EH (cell line): ENCODE measurements around the gene SERINC1.

Experiments
- DNase-seq: peaks from one replicate; pipeline ENCODE4 v3.0.0-alpha.2; 2015; ENCODE audit warnings: low read depth

The SERINC1 gene

DNA sequence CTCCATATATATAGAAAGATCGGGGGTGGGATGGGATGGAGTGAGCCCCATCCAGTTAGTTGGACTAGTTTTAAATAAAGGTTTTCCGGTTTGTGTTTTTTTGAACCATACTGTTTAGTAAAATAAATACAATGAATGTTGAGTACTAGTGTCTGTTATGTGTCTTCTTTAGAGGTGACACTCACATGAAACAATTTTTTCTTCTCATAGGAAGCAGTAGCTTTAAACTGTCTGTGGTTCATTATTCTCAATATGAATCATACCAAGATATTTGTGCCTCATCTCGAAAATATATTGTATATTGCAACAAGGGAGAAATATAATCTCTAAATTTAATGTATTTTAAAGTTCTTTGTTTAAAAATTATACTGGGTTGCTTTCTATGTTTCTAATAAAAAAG is 38.8 kb downstream of the SERINC1 start:
- peak; percentile 29 for DNase-seq

DNA sequence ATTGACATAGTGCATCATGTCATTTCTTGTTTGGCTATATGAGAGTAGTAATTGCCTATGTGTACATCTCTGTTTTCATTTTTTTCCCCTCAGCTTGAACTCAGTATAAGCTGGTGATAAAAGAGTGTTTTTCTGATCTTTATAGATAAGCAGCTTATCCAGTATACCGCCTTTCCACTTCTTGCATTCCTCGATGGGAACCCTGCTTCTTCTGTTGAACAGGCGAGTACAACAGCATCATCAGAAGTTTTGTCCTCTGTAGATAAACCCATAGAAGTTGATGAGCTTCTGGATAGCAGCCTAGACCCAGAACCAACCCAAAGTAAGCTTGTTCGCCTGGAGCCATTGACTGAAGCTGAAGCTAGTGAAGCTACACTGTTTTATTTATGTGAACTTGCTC is 39.8 kb downstream of the SERINC1 start:
- DNase-seq: no peak

DNA sequence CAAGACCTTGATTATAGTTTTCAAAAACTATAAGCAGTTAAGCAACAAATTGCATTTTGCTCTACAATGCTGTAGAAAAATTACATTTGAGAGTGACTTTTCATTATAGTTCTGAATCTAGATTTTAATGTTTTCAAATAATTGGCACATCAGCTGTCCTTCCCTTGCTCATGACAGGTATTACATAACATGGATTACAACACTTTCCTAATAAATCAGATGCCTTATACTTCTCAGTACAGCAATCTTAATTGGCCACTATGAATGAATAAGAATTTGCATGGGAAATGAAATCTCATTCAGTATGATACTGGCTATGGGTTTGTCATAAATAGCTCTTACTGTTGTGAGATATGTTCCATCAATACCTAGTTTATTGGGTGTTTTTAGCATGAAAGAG is 42.3 kb downstream of the SERINC1 start:
- DNase-seq: no peak

DNA sequence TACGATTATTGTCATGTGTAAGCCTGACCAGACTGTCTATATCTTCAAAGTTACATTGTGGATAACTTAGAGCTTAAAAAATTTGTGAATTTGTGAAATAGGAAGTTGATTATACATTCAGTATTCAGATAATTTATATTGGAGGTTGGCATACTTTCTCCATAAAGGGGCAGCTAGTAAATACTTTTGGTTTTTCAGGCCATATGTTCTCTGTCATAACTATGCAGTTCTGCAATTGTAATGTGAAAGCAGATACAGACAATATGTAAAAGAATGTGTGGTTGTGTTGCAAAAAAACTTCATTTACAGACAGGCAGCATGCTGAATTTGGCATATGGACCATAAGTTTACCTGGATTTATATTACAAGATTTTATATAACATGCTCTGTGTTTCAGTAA is 42.8 kb downstream of the SERINC1 start:
- DNase-seq: peak; percentile 34

DNA sequence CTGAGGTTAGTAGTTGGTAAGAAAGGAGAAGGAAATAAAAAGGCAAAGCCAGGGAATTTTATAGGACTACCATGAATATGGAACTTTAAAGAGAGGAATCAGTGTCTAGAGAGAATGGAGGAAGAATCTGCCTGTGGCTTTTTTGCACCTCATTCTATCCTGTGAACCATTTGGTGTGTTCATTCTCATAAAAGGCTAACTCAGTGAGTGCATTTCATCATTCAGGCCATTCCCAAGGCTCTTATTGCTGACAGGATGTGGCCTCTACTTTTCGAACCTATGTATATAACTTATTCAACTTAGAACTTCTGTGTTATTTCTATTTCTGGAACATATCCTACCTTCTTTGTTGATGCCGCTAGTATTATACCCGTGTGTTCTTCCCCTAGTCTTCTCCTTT is 45.0 kb downstream of the SERINC1 start:
- DNase-seq: peak; percentile 3

DNA sequence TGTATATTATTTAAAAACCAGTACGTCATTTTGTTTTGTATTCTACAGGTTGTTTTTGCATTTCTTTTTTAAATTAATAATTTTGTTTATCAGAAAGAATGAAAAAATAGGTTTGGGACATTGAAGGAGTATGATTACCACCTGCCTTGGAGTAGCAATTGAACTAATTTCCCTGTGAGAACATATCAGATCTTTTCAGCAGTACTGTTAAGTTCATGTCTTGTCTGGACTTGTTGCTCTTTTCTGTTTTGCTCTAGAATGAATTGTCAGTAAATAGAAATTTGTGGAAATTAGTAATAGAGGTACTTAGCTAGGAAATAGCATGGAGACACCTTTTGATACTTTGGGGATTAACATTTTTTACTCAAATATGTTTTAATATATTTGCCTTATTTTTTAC is 47.9 kb downstream of the SERINC1 start:
- no peak for DNase-seq

DNA sequence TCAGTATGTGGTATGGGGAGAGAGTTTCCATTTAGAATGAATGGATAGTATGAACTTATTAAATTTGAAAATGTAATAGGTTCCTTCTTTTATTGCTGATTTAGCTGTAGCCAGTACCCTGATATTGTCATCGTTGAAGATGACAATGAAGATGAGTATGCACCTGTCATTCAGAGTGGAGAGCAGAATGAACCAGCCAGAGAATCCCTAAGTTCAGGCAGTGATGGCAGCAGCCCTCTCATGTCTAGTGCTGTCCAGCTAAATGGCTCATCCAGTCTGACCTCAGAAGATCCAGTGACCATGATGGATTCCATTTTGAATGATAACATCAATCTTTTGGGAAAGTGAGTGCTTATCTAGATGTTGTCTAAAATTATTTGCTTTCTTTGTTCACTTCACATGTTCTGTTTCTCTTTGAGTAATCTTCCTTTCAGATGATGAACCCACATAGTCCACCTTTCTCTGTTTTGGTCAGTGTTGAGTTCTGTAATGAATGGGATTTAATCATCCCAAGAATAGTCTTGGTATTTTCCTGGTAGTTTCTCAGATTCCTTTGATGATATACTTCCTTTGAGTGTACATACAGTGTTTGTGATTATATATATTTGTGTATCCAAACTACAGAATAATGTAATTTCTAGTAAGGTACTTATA is 48.9 kb downstream of the SERINC1 start:
- no peak for DNase-seq

DNA sequence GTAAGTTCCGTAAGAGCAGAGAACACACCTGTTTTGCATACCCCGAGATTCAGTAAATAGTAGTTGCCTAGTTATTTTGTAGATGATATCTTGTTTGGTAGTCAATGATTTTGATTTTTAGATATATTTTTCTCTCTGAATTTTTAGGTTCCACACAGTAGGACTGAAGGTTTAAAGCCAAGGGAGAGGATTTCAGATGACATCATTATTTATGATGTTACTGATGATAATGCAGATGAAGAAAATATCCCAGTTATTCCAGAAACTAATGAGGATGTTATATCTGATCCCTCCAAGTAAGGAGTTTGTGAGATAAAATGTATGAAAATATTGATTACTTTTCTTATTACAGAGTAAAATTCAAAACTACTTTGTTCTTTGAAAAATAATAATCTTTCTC is 49.6 kb downstream of the SERINC1 start:
- no peak for DNase-seq

DNA sequence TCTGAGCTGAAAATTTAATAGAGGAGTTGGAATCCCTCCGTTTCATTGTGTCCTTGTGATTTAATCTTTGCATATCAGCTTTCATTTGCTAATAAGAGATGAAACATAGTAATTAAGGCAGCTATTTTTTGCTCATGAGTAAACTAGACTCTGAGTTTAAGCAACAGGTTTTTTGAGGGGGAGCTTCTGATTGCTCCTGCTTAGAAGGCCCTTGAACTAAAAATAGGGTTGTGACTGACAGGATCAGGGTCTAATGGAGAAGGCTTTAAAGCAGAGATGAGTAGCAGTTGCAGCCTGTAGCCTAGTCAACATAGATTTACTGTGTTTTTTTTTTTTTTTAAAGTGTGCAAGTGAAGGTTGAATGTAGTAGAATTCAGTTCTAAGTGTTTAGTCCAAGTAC is 54.8 kb downstream of the SERINC1 start:
- DNase-seq: no peak

DNA sequence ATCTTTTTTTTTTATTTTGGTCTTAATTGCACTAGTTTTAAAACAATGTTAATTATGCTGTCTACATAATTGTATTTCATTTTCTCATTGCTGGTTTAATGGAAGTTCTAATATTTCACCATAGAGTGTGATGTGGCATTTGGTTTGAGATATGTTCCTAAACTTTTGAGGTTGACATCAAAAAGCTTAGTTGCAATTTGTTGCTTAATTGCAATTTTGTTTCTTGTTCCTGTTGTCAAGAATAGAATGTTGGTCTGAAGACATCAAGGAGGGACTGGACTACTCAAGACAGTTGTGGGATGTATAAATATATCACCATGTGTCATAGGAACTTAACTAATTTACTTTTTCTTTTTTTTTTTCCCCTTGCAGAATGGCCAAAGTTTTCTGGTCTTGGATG is 59.6 kb downstream of the SERINC1 start:
- no peak for DNase-seq

DNA sequence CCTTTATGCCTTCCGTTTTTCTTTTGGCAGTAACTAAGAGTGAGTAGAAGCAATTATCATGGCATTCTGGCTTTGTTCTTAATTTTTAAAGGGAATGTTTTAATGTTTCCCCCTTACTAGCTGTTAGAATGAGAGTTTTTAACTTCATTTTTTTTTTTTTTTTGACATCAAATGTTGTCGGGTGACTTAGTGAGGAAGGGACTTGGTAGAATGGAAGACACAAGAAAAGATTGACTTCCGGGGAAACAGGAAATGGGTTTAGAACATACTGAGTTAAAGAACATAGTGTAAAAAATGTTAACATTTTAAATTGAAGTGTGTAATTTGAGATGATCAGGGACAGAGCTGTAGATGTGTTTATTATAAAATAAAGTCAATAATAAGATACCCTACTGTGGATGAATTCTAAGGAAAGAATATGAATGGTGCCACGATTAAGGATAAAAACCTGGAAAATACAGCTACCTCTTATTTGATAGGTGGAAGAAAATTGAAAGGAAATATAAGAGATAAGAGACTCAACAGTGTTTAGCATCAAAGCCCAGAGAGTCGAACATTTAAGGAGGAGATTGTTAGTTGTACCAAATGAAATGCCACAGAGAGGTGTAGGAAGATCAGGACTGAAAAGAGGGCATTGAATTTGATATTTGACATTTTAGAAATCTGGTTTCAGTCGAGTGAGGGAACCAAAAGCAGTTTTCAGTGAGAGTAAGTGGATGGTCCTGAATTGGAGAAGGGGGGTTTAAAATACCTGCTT is 62.7 kb downstream of the SERINC1 start:
- no peak for DNase-seq

DNA sequence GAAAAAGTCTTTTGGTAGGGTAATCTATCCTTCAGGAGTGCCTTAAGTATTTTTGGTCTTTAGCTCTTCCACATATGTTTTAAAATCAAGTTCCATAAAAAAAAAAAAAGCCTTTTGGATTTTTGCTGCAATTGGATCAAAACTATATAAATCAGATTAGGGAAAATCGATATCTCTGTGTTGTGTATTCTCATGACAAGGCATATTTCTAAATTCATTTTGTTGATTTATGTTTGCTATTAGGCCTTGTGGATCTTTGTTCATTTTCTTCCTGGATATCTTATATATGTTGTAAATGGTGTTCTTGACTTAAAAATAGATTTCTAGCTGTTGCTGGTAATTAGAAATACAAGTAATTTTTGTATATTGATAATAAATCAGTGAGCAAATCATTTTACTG is 63.4 kb downstream of the SERINC1 start:
- DNase-seq: no peak

DNA sequence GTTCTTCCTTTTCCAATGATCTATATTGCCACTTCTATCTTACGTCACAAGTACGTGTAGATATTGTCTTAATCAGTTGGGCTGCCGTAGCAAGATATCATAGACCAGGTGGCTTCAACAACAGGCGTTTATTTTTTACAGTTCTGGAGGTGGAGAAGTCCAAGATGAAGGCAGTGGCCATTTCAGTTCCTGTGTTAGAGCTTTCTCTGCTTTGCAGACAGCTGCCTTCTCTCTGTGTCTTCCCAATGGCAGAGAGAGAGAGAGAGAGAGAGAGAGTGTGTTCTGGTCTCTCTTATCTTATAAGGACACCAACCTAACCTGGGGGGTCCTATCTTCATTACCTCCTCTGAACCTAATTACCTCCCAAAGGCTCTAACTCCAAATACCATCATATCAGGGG is 63.9 kb downstream of the SERINC1 start:
- no peak for DNase-seq

DNA sequence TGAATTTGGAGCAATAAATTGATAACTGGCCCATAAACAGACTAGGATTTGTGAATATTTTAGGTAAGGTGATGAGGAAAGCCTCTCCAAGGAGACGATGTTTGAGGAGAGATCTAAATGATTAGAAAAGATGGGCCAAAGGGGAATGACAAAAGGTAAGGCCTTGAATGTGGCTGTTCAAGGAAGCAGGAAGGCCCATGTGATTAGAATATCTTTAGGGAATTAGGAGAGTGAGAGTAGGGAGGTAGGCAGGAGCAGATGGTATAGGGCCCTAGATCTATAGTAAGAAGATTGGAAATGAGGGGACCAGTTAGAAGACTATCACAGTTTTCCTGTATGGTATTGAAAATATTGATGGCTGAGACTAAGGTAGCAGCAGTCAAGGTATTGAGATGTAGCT is 65.4 kb downstream of the SERINC1 start:
- no peak for DNase-seq

DNA sequence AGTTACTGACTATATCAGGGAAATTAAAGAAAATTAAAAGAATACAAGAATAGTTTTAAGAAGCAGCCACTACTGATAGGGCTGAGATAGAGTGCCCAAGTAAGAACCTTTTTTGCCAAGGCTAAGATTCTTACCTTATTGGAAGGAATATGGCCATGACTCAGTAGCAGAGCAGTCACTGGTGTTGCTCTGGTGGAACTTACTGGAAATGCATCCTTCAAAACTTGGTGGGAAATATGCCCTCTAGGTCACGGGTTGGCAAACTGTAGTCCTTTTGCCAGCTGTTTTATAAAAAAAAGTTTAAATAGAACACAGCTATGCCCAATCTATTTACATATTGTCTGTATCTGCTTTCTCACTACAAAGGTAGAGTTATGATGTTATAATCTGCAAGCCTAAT is 66.2 kb downstream of the SERINC1 start:
- no peak for DNase-seq

DNA sequence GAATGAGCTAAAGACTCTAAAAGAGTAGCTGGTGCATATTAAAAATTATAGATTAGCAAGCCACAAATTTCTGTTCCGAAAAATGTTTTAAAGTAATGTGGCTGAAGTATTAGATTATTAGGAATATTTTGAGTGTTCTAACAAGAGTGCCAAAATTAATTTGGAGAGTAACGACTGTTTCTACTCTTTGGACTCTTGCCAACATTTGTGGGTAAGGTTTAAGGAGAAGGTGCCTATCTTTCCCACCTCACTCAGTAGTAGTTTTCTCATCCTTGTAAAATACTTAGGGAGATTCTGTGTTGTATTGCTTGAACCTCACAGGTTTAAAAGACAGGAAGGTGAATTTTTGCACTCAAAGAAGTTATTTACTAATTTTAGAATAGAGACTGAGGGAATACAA is 67.2 kb downstream of the SERINC1 start:
- no peak for DNase-seq

DNA sequence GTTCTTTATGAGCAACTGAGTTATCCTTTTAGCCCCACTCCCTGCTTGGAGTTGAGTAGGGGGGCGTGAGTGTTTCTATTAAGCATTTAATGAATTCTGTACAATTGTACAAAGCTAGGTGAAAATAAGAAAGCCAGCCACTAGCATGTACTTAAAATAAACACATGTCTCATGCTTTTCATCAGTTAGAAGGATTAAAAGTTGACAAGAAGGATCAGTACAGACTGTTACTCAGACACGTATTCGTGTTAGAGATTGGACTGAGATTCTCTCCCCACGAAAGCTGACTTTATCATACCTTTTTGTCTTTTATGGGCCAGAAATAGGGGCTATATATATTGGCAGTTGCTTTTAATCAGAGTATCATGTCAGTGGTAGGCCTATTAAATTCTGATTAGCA is 70.5 kb downstream of the SERINC1 start:
- no peak for DNase-seq

DNA sequence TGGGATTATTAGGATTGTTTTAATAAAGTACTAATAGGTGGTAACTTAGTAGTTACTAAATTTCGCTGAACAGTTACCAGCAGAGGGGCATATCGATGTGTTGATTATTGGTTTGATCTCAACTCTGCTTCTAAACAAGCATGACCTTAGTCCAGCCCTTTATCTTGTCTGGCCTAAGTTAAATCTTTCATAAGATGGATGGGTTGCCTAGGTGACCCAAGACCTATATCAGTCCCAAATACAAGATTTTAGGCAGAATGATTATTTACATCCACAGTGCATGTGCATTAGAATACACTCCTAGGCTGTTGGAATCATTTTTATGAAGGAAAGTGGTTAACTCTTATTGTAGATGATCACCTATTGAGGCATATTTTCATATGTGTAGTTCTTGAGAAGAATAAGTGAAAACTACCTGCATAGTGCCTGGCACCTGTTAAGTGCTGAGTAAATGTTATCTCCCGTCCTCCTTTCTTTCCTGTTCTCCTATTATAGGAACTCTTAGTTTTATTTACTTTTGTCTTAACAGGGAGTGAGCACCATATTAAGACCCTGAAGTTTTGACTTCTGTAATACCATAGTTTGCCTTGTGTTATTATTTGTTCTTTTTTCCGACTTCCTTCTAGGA is 71.0 kb downstream of the SERINC1 start:
- peak; percentile 6 for DNase-seq

DNA sequence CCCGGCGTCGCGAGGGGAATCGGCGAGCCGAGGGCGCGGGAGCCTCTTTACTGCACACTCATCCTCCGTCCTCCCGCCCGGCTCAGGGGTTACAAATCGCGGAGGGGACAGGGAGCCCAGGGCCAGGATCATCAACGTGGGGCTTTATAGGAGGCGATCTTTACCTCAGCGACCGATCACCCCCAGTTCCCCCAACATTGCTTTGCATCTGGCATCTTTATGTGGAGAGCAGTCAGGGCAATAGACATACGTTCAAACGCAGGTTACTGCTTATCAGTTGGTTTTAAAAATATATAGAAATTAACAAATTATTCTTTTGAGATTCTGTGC is 71.5 kb downstream of the SERINC1 start:
- peak; percentile 34 for DNase-seq

DNA sequence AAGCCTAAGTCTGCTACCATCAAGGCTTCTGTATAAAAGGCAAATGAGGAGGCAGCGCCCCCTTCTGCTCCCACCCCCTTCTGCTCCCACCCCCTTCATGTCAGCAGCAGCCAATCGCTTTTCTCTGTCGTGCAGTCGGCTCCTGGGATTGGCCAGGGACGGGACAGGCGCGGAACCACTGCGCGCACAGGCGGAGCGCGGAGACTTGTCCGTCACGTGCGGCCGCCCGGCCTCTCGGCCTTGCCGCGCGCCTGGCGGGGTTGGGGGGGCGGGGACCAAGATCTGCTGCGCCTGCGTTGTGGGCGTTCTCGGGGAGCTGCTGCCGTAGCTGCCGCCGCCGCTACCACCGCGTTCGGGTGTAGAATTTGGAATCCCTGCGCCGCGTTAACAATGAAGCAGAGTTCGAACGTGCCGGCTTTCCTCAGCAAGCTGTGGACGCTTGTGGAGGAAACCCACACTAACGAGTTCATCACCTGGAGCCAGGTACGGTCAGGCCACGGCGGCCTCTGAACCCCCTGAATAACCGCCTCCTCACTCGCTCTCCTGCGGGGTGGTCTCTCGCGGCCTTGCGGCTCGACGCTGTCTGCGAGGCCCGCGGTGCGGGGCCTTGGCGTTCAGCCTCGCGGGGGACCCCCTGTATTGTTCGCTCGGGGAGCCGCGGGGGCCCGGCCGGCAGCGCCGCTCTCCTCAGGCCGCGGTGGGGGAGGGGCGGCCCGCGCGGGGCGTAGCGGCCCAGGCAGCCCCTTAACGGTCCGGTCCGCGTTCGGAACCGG is 72.1 kb downstream of the SERINC1 start, which contains the start of gene HSF2:
TSS of gene HSF2 (plus strand) at position 305 of the 773 bp plus-strand sequence. CDS start at position 391, 86 bp downstream.
- no peak for DNase-seq

DNA sequence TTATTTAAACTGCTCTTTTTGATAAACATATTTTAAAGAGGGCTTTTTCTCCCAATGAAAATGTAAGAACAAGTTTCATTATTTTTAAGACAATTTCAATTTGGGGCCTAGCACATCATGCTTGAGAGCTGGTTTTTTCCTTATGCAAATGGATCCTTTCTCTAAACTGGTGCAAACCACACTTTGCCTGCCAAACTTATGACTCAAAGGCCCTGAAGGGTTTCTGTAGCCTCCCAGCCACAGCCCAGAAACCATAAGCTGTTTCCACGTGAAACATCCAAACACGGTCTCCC is 72.6 kb downstream of the SERINC1 start:
- DNase-seq: peak; percentile 99

DNA sequence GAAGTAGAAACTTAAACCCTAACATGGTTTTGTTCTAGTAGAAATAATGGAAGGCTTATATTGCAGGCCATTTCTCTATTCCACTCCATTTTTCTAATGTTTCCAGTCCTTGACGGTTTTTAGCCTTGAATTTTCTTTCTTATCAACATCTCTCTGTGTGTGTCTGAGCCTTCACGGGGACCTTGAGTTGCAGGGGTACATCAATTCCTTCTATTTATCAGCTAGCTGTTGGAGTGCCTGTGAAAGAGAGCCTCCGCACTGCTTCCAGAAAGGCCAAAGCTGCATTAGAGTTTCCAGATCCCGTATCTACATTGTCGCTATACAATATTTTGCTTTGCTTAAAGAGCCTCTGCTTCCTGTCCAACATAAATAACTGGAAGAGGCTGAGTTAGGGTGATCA is 77.6 kb downstream of the SERINC1 start:
- no peak for DNase-seq

DNA sequence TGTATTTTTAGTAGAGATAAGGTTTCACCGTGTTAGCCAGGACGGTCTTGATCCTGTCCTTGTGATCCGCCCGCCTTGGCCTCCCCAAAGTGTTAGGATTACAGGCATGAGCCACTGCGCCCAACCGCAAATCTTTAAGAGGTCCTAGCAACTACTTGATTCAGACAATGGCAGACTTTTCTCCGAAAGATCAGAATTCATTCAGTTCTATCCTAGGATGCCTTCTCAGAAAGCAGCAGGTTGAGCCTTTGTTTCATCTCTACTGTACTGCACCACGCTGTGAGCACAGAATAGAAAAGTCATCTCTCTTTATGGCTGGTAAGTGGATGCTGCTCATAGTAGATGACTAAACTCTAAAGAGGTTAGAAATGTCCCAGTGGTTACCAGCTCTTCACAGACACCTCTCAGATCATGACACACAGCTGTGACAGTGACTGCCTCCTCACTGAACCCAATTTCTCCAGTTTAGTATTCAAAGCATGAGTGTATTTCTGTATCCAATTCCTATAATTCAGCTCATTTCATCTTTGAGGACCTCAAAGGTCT is 78.2 kb downstream of the SERINC1 start:
- no peak for DNase-seq
